GM21367 (cell line): Measurements from ENCODE around the gene PRG3.
"Not testable (repeated sequence)": the region's sequence is repeated elsewhere in the genome, so short reads cannot be mapped to it uniquely, and the experiment has no call there.

Experiments
- ATAC-seq: cut with Tn5 transposase; IDR thresholded peaks from one replicate; pipeline ENCODE4 v1.9.1; 2021; ENCODE audit not compliant: unreplicated experiment

PRG3 gene

GRCh38 chr11:57361420-57361819 is 19.5 kb downstream of the PRG3 start:
- ATAC-seq, result not testable (repeated sequence)

- ATAC-seq, result no peak
These were observed 20.0 kb downstream of the PRG3 start for GRCh38 chr11:57360991-57361390.

GRCh38 chr11:57359896-57360690 is 20.9 kb downstream of the PRG3 start:
- ATAC-seq, result no peak

GRCh38 chr11:57359396-57359795 is 21.6 kb downstream of the PRG3 start:
- ATAC-seq, result no peak

GRCh38 chr11:57358991-57359390 is 22.0 kb downstream of the PRG3 start:
- no peak for ATAC-seq

GRCh38 chr11:57358543-57358961 is 22.4 kb downstream of the PRG3 start:
- no peak for ATAC-seq

GRCh38 chr11:57357856-57358255 is 23.1 kb downstream of the PRG3 start:
- ATAC-seq, result no peak

- no peak for ATAC-seq
These were observed 23.6 kb downstream of the PRG3 start for GRCh38 chr11:57357310-57357709.

- ATAC-seq, result no peak
These were observed 24.7 kb downstream of the PRG3 start for GRCh38 chr11:57356268-57356667.

GRCh38 chr11:57354699-57355098 is 26.3 kb downstream of the PRG3 start:
- no peak for ATAC-seq

GRCh38 chr11:57353852-57354251 is 27.1 kb downstream of the PRG3 start:
- no peak for ATAC-seq

- no peak for ATAC-seq
These were observed 27.5 kb downstream of the PRG3 start for GRCh38 chr11:57353446-57353845.

- ATAC-seq, result no peak
These were observed 27.9 kb downstream of the PRG3 start for GRCh38 chr11:57353036-57353435.

- no peak for ATAC-seq
These were observed 31.3 kb downstream of the PRG3 start for GRCh38 chr11:57349491-57350274.

GRCh38 chr11:57348636-57349313 is 32.2 kb downstream of the PRG3 start:
- ATAC-seq, result no peak

GRCh38 chr11:57348052-57348451 is 32.9 kb downstream of the PRG3 start:
- no peak for ATAC-seq

GRCh38 chr11:57347336-57347735 is 33.6 kb downstream of the PRG3 start:
- ATAC-seq, result no peak

- ATAC-seq, result no peak
These were observed 35.3 kb downstream of the PRG3 start for GRCh38 chr11:57345555-57346211.

- no peak for ATAC-seq
These were observed 36.1 kb downstream of the PRG3 start for GRCh38 chr11:57344826-57345225.

- ATAC-seq, result no peak
These were observed 37.1 kb downstream of the PRG3 start for GRCh38 chr11:57343825-57344224.

GRCh38 chr11:57342702-57343101 is 38.2 kb downstream of the PRG3 start:
- no peak for ATAC-seq
